Right atrium auricular region (tissue), 2 donors: ENCODE data around the gene PDE4D. TPM values are rescaled to one million over a fixed set of nuclear protein-coding genes. Genes with fewer than 3 reads are reported as not detected.

Source experiments
- DNase-seq: peaks from one replicate; pipeline ENCODE4 v3.0.0-alpha.2; 2019; ENCODE audit warnings: low spot score
- H3K27ac ChIP-seq, 2 donors: fragments of 200-600 bp; sonication (generic); 1 replicate in 1 of 2; 2 replicates in 1 of 2; pipeline ENCODE4 v1.5.1; 2016 to 2019
- H3K27me3 ChIP-seq, 2 donors: fragments of 200-600 bp; sonication (generic); one replicate each; pipeline versions ENCODE4 v1.5.1 to v1.6.0; 2017 to 2019
- H3K36me3 ChIP-seq: fragments of 200-600 bp; sonication (generic); one replicate; pipeline ENCODE4 v1.5.1; 2016
- H3K4me1 ChIP-seq, 2 donors: fragments of 200-600 bp; sonication (generic); one replicate each; pipeline versions ENCODE4 v1.5.1 to v1.6.0; 2017 to 2019
- H3K4me3 ChIP-seq, 2 donors: fragments of 200-600 bp; sonication (generic); 1 replicate in 1 of 2; 2 replicates in 1 of 2; pipeline ENCODE4 v1.5.1; 2017 to 2019; ENCODE audit warnings: mild to moderate bottlenecking in 1 of 2, moderate library complexity in 1 of 2
- H3K9me3 ChIP-seq, 2 donors: fragments of 200-600 bp; sonication (generic); one replicate each; pipeline ENCODE4 v1.5.1; 2019
- CTCF ChIP-seq, 2 donors: fragments of 200-600 bp; sonication (generic); IDR thresholded peaks; one replicate each; pipeline ENCODE4 v1.5.1; 2019; ENCODE audit warnings: antibody characterized with exemption in 2 of 2
- total RNA-seq, 2 donors: library from RNA; depleted of rRNA; stranded (reverse); fragments of >200 nt; gene quantifications; one replicate each; pipeline ENCODE4 v1.1.0, GENCODE V29; 2016

PDE4D gene
- total RNA-seq, 2 donors from 2014 or later, result 43.3 to 44.0 TPM

GRCh38 chr5:59097712-59098111, 795.8 kb downstream of the PDE4D start:
- DNase-seq, result no peak
- no peak overlapping the region for H3K4me3 ChIP-seq
- no peak overlapping the region for H3K27ac ChIP-seq
- H3K9me3 ChIP-seq, result no peaks in the 10 kb centered on the region
- TF ChIP-seq CTCF (IDR thresholded peaks at IDR 0.05), result no peak
- H3K36me3 ChIP-seq, result no peaks in the 10 kb centered on the region
- H3K27me3 ChIP-seq, result no peaks in the 10 kb centered on the region
- H3K4me1 ChIP-seq, result peaks cover 0 to 3% of the 10 kb centered on the region in 2 donors

GRCh38 chr5:59097116-59097515, 796.4 kb downstream of the PDE4D start:
- TF ChIP-seq CTCF (IDR thresholded peaks at IDR 0.05), result no peak
- no peaks in the 10 kb centered on the region for H3K9me3 ChIP-seq
- DNase-seq, result no peak
- no peak overlapping the region for H3K4me3 ChIP-seq
- H3K36me3 ChIP-seq, result no peaks in the 10 kb centered on the region
- no peaks in the 10 kb centered on the region for H3K27me3 ChIP-seq
- peaks cover 0 to 3% of the 10 kb centered on the region in 2 donors for H3K4me1 ChIP-seq
- H3K27ac ChIP-seq, result no peak overlapping the region

GRCh38 chr5:59095480-59095879, 798.0 kb downstream of the PDE4D start:
- Histone ChIP-seq H3K4me3 (no peak overlapping the region), H3K4me1 (peaks cover 0 to 3% of the 10 kb centered on the region in 2 donors)
- no peak for TF ChIP-seq CTCF (IDR thresholded peaks at IDR 0.05)

GRCh38 chr5:59094864-59095263, 798.7 kb downstream of the PDE4D start:
- no peak for DNase-seq
- H3K27ac ChIP-seq, result no peak overlapping the region
- H3K4me3 ChIP-seq, result no peak overlapping the region
- H3K27me3 ChIP-seq, result no peaks in the 10 kb centered on the region
- H3K36me3 ChIP-seq, result no peaks in the 10 kb centered on the region
- peaks cover 0 to 3% of the 10 kb centered on the region in 2 donors for H3K4me1 ChIP-seq
- no peaks in the 10 kb centered on the region for H3K9me3 ChIP-seq
- TF ChIP-seq CTCF (IDR thresholded peaks at IDR 0.05), result no peak

More at GRCh38 chr5:59095480-59095879, 798.0 kb downstream of the PDE4D start:
- no peak for DNase-seq
- peak overlapping the region in 1 of 2 donors; percentile 23 for H3K27ac ChIP-seq
- H3K9me3 ChIP-seq, result no peaks in the 10 kb centered on the region
- no peaks in the 10 kb centered on the region for H3K27me3 ChIP-seq
- H3K36me3 ChIP-seq, result no peaks in the 10 kb centered on the region

GRCh38 chr5:59093329-59093728, 800.2 kb downstream of the PDE4D start:
- H3K9me3 ChIP-seq, result no peaks in the 10 kb centered on the region
- H3K27me3 ChIP-seq, result no peaks in the 10 kb centered on the region
- H3K36me3 ChIP-seq, result no peaks in the 10 kb centered on the region
- H3K4me1 ChIP-seq, result peaks cover 0 to 13% of the 10 kb centered on the region in 2 donors
- H3K4me3 ChIP-seq, result peak overlapping the region in 1 of 2 donors; percentile 22
- DNase-seq, result no peak
- TF ChIP-seq CTCF (IDR thresholded peaks at IDR 0.05), result no peak
- H3K27ac ChIP-seq, result no peak overlapping the region

- H3K4me3 ChIP-seq, result peak overlapping the region in 1 of 2 donors; percentile 22
- peaks cover 0 to 13% of the 10 kb centered on the region in 2 donors for H3K4me1 ChIP-seq
- H3K27me3 ChIP-seq, result no peaks in the 10 kb centered on the region
- TF ChIP-seq CTCF (IDR thresholded peaks at IDR 0.05), result no peak
- no peaks in the 10 kb centered on the region for H3K9me3 ChIP-seq
- no peaks in the 10 kb centered on the region for H3K36me3 ChIP-seq
- no peak overlapping the region for H3K27ac ChIP-seq
- DNase-seq, result no peak
These were observed 800.8 kb downstream of the PDE4D start for GRCh38 chr5:59092758-59093157.
